Ishikawa (cell line): Measurements from ENCODE around the gene KDM2B.

Source experiments
- CEBPB ChIP-seq: IDR thresholded peaks from 2 replicates; pipeline ENCODE4 v1.6.1; 2012
- EGR1 ChIP-seq: IDR thresholded peaks from 2 replicates; pipeline ENCODE4 v1.6.1; 2012
- EP300 ChIP-seq: IDR thresholded peaks from 2 replicates; pipeline ENCODE4 v1.6.1; 2012; ENCODE audit warnings: borderline replicate concordance
- NFIC ChIP-seq: IDR thresholded peaks from 2 replicates; pipeline ENCODE4 v1.6.1; 2012
- RAD21 ChIP-seq: IDR thresholded peaks from 2 replicates; pipeline ENCODE4 v1.6.1; 2012; ENCODE audit warnings: low read depth
- TAF1 ChIP-seq: IDR thresholded peaks from 2 replicates; pipeline ENCODE4 v1.6.1; 2012; ENCODE audit warnings: low read depth, mild to moderate bottlenecking
- TCF12 ChIP-seq: IDR thresholded peaks from 2 replicates; pipeline ENCODE4 v1.6.1; 2012; ENCODE audit warnings: low read depth
- YY1 ChIP-seq: IDR thresholded peaks from 2 replicates; pipeline ENCODE4 v1.6.1; 2012; ENCODE audit warnings: low read depth
- ZBTB7A ChIP-seq: IDR thresholded peaks from 2 replicates; pipeline ENCODE4 v1.6.1; 2012; ENCODE audit warnings: low read depth
- TF ChIP-seq, protein P1 (sequence below): IDR thresholded peaks from 2 replicates; pipeline ENCODE4 v1.6.1; 2012
- TF ChIP-seq, protein P2 (sequence below): IDR thresholded peaks from 2 replicates; pipeline ENCODE4 v1.6.1; 2012; ENCODE audit warnings: low read depth, mild to moderate bottlenecking

DNA sequence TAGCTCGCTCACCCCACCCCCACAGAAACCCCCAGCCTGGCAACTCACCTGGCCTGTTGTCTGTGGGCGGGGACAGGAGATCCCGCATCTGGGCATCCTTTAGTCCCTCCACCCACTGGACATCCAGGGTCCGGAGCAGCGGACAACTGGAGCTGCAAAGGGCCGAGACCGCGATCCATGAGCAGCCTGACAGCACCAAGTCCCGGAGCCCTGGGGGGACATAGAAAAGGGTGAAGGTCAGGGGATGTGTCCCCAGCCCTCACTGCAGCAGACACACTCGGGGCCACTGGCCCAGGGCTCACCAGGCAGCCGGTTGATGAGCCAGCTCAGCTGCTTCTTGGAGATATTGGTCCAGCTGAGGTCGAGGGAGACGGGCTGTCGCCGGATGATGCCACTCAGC lies 140.1 kb downstream of the KDM2B start:
- TF ChIP-seq, protein P1, sequence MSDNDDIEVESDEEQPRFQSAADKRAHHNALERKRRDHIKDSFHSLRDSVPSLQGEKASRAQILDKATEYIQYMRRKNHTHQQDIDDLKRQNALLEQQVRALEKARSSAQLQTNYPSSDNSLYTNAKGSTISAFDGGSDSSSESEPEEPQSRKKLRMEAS: no peak
- TF ChIP-seq EP300 (no peak), TAF1 (no peak), CEBPB (no peak), EGR1 (no peak), YY1 (no peak), ZBTB7A (no peak), TCF12 (no peak), RAD21 (no peak), NFIC (no peak)
- TF ChIP-seq, protein P2, sequence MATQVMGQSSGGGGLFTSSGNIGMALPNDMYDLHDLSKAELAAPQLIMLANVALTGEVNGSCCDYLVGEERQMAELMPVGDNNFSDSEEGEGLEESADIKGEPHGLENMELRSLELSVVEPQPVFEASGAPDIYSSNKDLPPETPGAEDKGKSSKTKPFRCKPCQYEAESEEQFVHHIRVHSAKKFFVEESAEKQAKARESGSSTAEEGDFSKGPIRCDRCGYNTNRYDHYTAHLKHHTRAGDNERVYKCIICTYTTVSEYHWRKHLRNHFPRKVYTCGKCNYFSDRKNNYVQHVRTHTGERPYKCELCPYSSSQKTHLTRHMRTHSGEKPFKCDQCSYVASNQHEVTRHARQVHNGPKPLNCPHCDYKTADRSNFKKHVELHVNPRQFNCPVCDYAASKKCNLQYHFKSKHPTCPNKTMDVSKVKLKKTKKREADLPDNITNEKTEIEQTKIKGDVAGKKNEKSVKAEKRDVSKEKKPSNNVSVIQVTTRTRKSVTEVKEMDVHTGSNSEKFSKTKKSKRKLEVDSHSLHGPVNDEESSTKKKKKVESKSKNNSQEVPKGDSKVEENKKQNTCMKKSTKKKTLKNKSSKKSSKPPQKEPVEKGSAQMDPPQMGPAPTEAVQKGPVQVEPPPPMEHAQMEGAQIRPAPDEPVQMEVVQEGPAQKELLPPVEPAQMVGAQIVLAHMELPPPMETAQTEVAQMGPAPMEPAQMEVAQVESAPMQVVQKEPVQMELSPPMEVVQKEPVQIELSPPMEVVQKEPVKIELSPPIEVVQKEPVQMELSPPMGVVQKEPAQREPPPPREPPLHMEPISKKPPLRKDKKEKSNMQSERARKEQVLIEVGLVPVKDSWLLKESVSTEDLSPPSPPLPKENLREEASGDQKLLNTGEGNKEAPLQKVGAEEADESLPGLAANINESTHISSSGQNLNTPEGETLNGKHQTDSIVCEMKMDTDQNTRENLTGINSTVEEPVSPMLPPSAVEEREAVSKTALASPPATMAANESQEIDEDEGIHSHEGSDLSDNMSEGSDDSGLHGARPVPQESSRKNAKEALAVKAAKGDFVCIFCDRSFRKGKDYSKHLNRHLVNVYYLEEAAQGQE: no peak
